SU-DHL-6 (cell line): ENCODE data around the gene PHIP.

Experiments
- H2AFZ ChIP-seq: fragments of 200-600 bp; sonication (generic); 2 replicates; pipeline ENCODE4 v1.6.1; 2014; ENCODE audit warnings: low read depth, mild to moderate bottlenecking, moderate library complexity, mixed read lengths, antibody characterized with exemption, low read length; ENCODE audit not compliant: severe bottlenecking
- H3F3A ChIP-seq: fragments of 200-600 bp; shearing (Covaris generic); 2 replicates; pipeline ENCODE4 v1.6.0; 2016; ENCODE audit warnings: antibody characterized with exemption, mild to moderate bottlenecking; ENCODE audit not compliant: insufficient read depth
- H3K27ac ChIP-seq: fragments of 200-600 bp; sonication (generic); 2 replicates; pipeline ENCODE4 v1.5.1; 2016; ENCODE audit warnings: low read depth, mild to moderate bottlenecking, low read length, moderate library complexity, mixed read lengths
- H3K27me3 ChIP-seq: fragments of 200-600 bp; sonication (generic), shearing (Covaris generic); 2 replicates; pipeline ENCODE4 v1.6.0; 2014; ENCODE audit warnings: mild to moderate bottlenecking, low read length
- H3K36me3 ChIP-seq: fragments of 200-600 bp; sonication (generic); 2 replicates; pipeline ENCODE4 v1.6.1; 2014; ENCODE audit warnings: mild to moderate bottlenecking, low read length, mixed read lengths
- H3K4me2 ChIP-seq: fragments of 300-600, 200-600 bp; shearing (Covaris generic), sonication (generic); 2 replicates; pipeline ENCODE4 v1.6.0; 2014; ENCODE audit warnings: low read length, low read depth, mild to moderate bottlenecking; ENCODE audit not compliant: poor library complexity, severe bottlenecking
- H3K4me3 ChIP-seq: fragments of 200-600 bp; sonication (generic); 2 replicates; pipeline ENCODE4 v1.5.1; 2014; ENCODE audit warnings: antibody characterized with exemption, low read length, mild to moderate bottlenecking, mixed read lengths; ENCODE audit not compliant: insufficient read depth, poor library complexity, severe bottlenecking
- H3K79me2 ChIP-seq: fragments of 200-600 bp; sonication (generic); 2 replicates; pipeline ENCODE4 v1.6.1; 2014; ENCODE audit warnings: mild to moderate bottlenecking, low read length, moderate library complexity; ENCODE audit not compliant: insufficient read depth
- H3K9ac ChIP-seq: fragments of 200-600 bp; sonication (generic); 2 replicates; pipeline ENCODE4 v1.7.0; 2014; ENCODE audit warnings: mild to moderate bottlenecking, low read length
- H3K9me2 ChIP-seq: fragments of 200-600 bp; sonication (generic); replicated peaks from 2 replicates; pipeline ENCODE4 v1.6.1; 2014; ENCODE audit warnings: low read length; ENCODE audit not compliant: insufficient read depth
- H3K9me3 ChIP-seq: fragments of 200-600 bp; sonication (generic); 2 replicates; pipeline ENCODE4 v1.6.1; 2014; ENCODE audit warnings: low read length, mixed read lengths; ENCODE audit not compliant: insufficient read depth
- H4K20me1 ChIP-seq: fragments of 200-600 bp; sonication (generic); 2 replicates; pipeline ENCODE4 v1.6.1; 2014; ENCODE audit warnings: low read depth, mild to moderate bottlenecking, antibody characterized with exemption, low read length, moderate library complexity, mixed read lengths
- EZH2phosphoT487 ChIP-seq: fragments of 200-600 bp; sonication (generic), shearing (Covaris generic); conservative IDR thresholded peaks from 2 replicates; pipeline ENCODE4 v1.6.1; 2018; ENCODE audit warnings: mild to moderate bottlenecking, antibody characterized with exemption, low read length, moderate library complexity, mixed read lengths
- TF ChIP-seq, protein P1 (sequence below): fragments of 200-600 bp; sonication (generic); IDR thresholded peaks from one replicate; pipeline ENCODE4 v1.5.1; 2017; ENCODE audit warnings: antibody characterized with exemption, mild to moderate bottlenecking, low read length, moderate library complexity; ENCODE audit not compliant: insufficient read depth, poor library complexity, severe bottlenecking

Gene PHIP

GRCh38 chr6:78952362-78952761 is 125.7 kb downstream of the PHIP start:
- Histone ChIP-seq H3K4me3 (no peak overlapping the region), H4K20me1 (no peaks in the 10 kb centered on the region), H3F3A (peaks cover 8% of the 10 kb centered on the region; the same call in 1 of the 2 replicates), H3K4me2 (no peak overlapping the region), H3K27ac (no peak overlapping the region), H3K36me3 (peaks cover 85% of the 10 kb centered on the region), H2AFZ (no peak overlapping the region), H3K9ac (no peak overlapping the region), H3K79me2 (no peaks in the 10 kb centered on the region), H3K9me2 (no peaks in the 10 kb centered on the region), H3K27me3 (no peaks in the 10 kb centered on the region), H3K9me3 (no peaks in the 10 kb centered on the region)
- TF ChIP-seq EZH2phosphoT487: no peak
- TF ChIP-seq, protein P1, sequence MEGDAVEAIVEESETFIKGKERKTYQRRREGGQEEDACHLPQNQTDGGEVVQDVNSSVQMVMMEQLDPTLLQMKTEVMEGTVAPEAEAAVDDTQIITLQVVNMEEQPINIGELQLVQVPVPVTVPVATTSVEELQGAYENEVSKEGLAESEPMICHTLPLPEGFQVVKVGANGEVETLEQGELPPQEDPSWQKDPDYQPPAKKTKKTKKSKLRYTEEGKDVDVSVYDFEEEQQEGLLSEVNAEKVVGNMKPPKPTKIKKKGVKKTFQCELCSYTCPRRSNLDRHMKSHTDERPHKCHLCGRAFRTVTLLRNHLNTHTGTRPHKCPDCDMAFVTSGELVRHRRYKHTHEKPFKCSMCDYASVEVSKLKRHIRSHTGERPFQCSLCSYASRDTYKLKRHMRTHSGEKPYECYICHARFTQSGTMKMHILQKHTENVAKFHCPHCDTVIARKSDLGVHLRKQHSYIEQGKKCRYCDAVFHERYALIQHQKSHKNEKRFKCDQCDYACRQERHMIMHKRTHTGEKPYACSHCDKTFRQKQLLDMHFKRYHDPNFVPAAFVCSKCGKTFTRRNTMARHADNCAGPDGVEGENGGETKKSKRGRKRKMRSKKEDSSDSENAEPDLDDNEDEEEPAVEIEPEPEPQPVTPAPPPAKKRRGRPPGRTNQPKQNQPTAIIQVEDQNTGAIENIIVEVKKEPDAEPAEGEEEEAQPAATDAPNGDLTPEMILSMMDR: no peak

- Histone ChIP-seq H3K4me3 (no peak overlapping the region), H3K36me3 (peaks cover 91% of the 10 kb centered on the region), H3K9me3 (no peaks in the 10 kb centered on the region), H3K27me3 (no peaks in the 10 kb centered on the region), H4K20me1 (no peaks in the 10 kb centered on the region), H3K4me2 (no peak overlapping the region), H3K27ac (no peak overlapping the region), H3K9ac (no peak overlapping the region), H3K9me2 (no peaks in the 10 kb centered on the region), H2AFZ (no peak overlapping the region), H3F3A (0 out of 2 replicates have a peak, but pooled peaks cover 7% of the 10 kb centered on the region), H3K79me2 (0 out of 2 replicates have a peak, but pooled peaks cover 3% of the 10 kb centered on the region)
- TF ChIP-seq EZH2phosphoT487: no peak
- TF ChIP-seq, protein P1: no peak
Measured at GRCh38 chr6:78948785-78949184, 129.3 kb downstream of the PHIP start.

DNA sequence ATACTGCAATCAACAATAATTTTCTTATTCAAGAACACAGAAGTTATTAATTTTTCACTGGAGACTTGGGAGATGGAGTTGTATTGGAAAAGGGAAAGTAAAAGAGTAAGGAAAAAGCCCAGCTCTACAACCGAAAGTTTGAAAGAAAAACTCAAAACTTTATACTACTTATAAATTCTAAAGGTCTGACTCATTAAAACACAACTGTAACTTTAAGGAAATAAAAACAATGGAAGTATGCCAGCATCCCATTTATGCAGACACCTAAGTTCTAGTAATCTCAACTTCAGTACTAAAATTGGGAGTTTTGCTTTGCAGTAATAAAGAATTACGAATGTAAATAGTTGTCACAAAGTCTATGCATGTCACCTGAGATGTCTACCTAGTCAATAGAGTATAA is 130.1 kb downstream of the PHIP start:
- no peak overlapping the region for H3K9ac ChIP-seq
- no peak for TF ChIP-seq EZH2phosphoT487
- TF ChIP-seq, protein P1: no peak
- peaks cover 90% of the 10 kb centered on the region for H3K36me3 ChIP-seq
- H3K27me3 ChIP-seq: no peaks in the 10 kb centered on the region
- no peak overlapping the region for H2AFZ ChIP-seq
- H3K4me2 ChIP-seq: no peak overlapping the region
- peaks cover 7% of the 10 kb centered on the region; the same call in 1 of the 2 replicates for H3F3A ChIP-seq
- H3K27ac ChIP-seq: no peak overlapping the region
- no peaks in the 10 kb centered on the region for H4K20me1 ChIP-seq
- H3K9me3 ChIP-seq: no peaks in the 10 kb centered on the region
- H3K79me2 ChIP-seq: 0 out of 2 replicates have a peak, but pooled peaks cover 3% of the 10 kb centered on the region
- no peak overlapping the region for H3K4me3 ChIP-seq
- no peaks in the 10 kb centered on the region for H3K9me2 ChIP-seq
